GM19397 (cell line): Measurements from ENCODE around the gene RUNX2.

ENCODE experiments used
- ATAC-seq: cut with Tn5 transposase; IDR thresholded peaks from one replicate; pipeline ENCODE4 v1.9.1; 2021; ENCODE audit warnings: mild to moderate bottlenecking, moderate library complexity; ENCODE audit not compliant: unreplicated experiment

RUNX2 gene

DNA sequence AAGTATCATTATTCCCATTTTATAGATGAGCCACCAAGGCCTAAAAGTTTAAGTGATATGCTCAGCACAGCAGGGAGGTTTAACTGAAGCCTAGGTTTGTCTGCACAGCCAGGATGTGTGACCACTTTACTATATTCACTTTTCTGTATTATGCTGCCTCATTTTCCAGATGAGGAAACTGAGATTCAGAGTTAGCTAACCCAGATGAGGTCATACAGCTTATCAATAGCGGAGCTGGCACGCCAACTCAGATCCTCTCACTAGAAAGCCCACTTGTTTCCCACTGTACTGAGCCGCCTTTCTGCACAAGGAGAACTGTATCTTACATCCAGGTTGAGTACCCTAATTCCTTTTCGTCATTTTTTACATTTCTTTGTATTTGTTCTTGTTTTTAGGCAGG is 181.3 kb downstream of the RUNX2 start:
- no peak for ATAC-seq

GRCh38 chr6:45512717-45513116 is 184.6 kb downstream of the RUNX2 start:
- no peak for ATAC-seq

- ATAC-seq = no peak
These were observed 185.1 kb downstream of the RUNX2 start for GRCh38 chr6:45513213-45513618.

- no peak for ATAC-seq
These were observed 185.7 kb downstream of the RUNX2 start for GRCh38 chr6:45513843-45514242.

DNA sequence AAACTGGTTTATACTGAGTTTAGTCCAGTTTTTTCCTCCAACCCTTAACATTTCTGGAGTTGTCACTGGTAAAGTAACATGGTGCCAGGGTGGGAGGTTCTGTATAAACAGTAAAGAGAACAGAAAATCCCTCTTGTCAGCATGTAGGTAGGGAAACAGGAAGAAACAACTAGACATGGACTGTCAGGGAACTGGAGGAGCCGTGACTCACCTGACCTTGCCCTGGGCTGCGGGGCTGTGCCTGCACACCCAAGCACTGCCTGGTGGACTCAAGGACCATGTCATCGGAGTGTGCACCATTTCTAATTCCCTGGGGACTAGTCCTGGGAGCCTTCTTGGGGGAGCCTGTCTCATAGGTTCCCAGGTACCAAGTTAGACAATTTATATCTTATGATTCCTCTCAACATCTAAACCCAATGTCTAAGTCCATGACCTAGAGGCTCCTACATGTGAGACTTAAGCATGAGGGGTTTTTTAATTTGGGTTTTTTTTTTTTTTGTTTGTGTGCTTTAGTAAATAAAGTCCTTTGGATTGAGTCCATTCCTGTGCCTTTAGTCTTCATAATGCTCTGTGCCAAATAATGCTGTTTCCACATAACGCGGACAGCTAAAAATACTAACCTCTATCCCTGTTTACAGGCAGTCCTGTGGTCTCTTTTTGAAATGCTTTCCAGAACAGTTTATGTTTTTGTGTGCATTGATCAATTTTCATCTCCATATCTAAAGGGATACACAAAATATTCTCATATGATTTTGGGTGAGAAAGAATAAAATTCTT is 186.5 kb downstream of the RUNX2 start:
- ATAC-seq = no peak

DNA sequence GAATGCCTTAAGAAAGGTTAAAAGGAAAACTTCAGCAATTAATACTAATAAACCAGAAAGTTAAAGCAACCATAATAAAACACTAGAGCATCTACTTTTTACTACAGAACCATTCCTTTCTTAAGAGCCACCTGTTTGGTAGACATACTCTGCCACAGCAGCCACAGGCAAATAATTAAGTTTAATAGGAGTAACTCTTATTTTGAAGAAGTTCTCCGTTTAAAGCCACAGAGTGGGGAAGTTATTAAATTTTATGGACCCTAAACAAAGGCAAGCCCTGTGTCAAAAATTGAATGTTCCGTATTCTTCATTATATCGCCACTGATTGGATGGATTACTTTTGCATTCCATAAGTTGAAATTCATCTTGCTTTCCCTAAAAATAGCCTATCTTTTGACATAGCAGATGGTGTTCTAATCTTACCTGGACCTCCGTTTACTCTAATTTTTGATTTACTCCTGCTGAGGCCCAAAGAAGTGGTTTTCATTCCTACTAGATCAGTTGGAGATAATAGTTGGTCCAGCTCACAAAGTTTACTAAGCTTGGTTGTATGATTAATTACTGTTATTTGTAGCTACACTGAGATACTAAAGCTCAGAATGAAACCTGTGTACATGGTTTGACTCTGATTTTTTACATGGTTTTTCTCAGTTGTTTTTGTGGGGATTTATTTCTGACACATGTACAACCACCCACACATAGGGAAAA is 190.0 kb downstream of the RUNX2 start:
- ATAC-seq = no peak

- ATAC-seq = no peak
These were observed 193.1 kb downstream of the RUNX2 start for GRCh38 chr6:45521226-45521625.

DNA sequence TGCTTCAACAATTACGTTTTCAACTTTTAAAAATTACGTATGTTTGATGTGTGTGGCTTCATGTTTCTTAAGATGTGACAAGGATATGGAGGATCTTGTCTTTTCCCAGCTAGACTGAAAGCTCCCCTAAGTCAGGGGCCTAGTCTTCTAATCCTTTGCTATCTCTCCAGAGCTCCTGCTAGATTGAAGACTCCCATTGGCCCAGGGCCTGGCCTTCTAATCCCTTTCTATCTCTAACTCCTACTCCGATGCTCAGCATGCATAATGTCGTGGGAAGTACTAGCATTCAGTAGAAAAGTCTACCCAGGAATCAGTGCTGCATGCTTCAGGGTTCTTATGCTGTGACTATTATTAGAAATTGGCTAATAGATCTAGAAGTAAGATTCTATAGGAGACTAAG is 194.4 kb downstream of the RUNX2 start:
- ATAC-seq = no peak

GRCh38 chr6:45527210-45527609 is 199.1 kb downstream of the RUNX2 start:
- no peak for ATAC-seq

GRCh38 chr6:45531999-45532595 is 204.0 kb downstream of the RUNX2 start:
- no peak for ATAC-seq

GRCh38 chr6:45532721-45533210 is 204.6 kb downstream of the RUNX2 start:
- ATAC-seq = no peak

GRCh38 chr6:45533386-45533785 is 205.3 kb downstream of the RUNX2 start:
- no peak for ATAC-seq

DNA sequence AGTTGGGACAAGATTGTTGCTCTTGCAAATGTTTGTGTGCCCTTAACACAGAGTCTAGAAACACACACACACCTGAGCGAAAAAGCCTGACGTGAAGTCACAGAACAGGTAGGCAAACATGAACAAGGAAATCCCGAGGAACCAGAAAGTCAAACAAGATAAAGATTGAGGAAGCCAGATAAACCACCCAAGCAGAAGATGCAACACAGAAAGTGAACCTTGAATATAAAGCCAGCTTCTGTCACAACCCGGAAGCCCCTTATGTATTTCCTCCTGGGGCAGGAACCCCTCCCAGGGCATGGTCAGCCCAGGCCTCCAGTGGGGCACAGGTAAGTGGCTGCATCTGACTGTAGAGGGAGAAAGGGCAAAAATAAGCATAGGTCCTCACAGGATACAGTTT is 207.8 kb downstream of the RUNX2 start:
- ATAC-seq = no peak

DNA sequence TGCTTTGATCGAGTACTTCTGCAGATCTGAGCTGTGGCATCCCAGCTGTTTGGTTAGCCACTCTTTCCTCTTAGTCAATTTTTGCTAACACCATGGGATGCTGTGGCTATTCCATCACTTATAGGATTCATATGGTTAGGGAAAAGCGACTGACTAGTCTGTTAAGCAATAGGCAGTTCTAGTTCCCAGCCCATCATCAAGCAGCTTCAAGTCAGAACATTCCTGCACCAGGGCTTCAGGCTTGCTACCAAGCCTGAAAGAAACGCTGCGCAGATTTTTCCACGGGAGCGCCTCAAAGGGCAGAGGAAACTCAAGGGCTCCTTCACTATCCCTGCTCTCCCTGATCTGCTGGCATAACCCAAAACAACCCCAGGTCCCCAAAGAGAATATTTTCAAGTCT is 209.4 kb downstream of the RUNX2 start:
- no peak for ATAC-seq

GRCh38 chr6:45538641-45539547 is 210.8 kb downstream of the RUNX2 start:
- ATAC-seq = no peak

DNA sequence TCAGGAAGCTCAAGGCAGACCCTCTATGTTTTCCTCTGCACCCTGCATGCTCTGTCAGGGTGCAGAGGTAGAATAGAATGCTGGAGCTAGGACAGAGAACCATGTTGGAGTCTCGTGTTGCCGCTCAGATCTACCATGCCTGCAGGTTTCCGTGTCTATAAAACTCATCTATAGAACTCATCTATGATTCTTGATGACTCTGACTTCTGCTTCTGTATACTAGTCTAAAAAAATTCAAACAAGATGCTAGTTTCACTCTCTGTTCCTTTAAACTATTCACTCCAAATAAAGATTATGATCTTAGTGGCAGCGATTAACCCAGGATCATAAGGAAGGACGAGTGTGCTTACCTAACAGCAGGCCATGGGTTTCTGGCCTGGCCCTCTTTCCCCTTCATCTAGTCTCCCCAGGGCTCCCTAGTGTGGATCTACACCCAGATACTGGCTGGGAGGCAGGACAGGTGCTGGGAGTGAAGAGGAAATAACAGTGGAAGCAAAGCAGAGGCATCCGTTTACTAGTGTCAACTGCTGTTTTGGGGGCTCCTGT is 212.3 kb downstream of the RUNX2 start:
- no peak for ATAC-seq

DNA sequence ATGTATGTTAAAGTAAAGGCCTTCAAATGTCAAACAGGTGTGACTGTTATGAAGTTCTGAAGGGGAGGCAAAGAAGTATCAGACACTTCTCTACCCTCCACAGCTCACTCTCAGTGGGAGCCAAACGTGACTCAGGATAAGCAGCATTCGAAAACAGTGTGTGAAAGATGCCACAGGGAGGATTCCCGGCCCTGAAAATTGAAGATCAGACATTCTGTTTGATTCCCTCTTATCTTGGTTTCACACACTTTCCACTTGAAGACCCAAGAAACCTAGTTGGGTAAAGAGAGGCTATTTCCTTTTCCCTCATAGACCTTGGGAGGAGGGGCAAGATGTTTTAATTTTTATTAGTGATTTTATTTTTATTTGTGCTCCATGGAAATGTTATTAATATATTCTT is 213.8 kb downstream of the RUNX2 start:
- ATAC-seq = no peak

- ATAC-seq = no peak
These were observed 215.4 kb downstream of the RUNX2 start for GRCh38 chr6:45543298-45544235.

DNA sequence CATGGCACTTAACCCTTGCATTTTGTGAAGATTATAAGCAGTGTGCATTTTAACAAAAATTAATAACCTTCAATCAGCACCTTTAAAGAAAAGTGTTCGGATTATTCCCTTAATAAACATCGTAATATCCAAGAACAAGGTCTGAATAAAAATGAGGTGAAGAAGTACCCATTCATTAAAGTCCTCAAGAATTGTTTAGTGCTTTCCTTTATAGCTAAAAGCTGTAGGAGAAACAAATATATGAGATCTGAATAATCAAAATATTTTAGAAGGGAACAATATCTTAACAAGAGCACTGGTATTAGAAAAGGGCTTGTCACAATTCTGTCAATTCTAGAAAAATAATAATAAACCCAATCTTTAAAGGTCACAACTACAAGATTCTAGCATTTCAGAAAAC is 217.3 kb downstream of the RUNX2 start:
- ATAC-seq = no peak
